Stimulated activated CD4-positive, alpha-beta T cell treated with anti-CD3 and anti-CD28 coated beads, Interleukin-4, amount 100 ng/mL, for 48 hours (primary cell): ENCODE results near the gene SERPINI1.

Experiments
- DNase-seq, 2 donors: peaks; one replicate each; pipeline ENCODE4 v3.0.0-alpha.2; 2020; ENCODE audit warnings: low read depth in 2 of 2

SERPINI1 gene

GRCh38 chr3:167734498-167735232 is 856 bp upstream of the SERPINI1 start, which contains the start of gene PDCD10:
PDCD10 (minus strand) TSS chr3:167734892; CDS start chr3:167720157, 14,735 bp downstream.
- peak; percentile 89 to 95 for DNase-seq

- no peak for DNase-seq
Observed at GRCh38 chr3:167736264-167736787, 805 bp downstream of the SERPINI1 start.

- DNase-seq: no peak
Observed at GRCh38 chr3:167736997-167737396, 1.5 kb downstream of the SERPINI1 start.

GRCh38 chr3:167738037-167738436 is 2.5 kb downstream of the SERPINI1 start:
- DNase-seq: no peak

GRCh38 chr3:167739190-167739810 is 3.8 kb downstream of the SERPINI1 start:
- DNase-seq: no peak

- no peak for DNase-seq
Observed at GRCh38 chr3:167740961-167741587, 5.6 kb downstream of the SERPINI1 start.

GRCh38 chr3:167742338-167742737 is 6.8 kb downstream of the SERPINI1 start:
- DNase-seq: no peak

GRCh38 chr3:167743799-167744198 is 8.3 kb downstream of the SERPINI1 start:
- no peak for DNase-seq

- no peak for DNase-seq
Observed at GRCh38 chr3:167749209-167749608, 13.7 kb downstream of the SERPINI1 start.

- no peak for DNase-seq
Observed at GRCh38 chr3:167749728-167750127, 14.2 kb downstream of the SERPINI1 start.

GRCh38 chr3:167750272-167750971 is 14.9 kb downstream of the SERPINI1 start:
- no peak for DNase-seq

GRCh38 chr3:167754049-167754448 is 18.5 kb downstream of the SERPINI1 start:
- no peak for DNase-seq

GRCh38 chr3:167761302-167761701 is 25.8 kb downstream of the SERPINI1 start:
- no peak for DNase-seq

GRCh38 chr3:167762296-167762695 is 26.8 kb downstream of the SERPINI1 start:
- DNase-seq: no peak

GRCh38 chr3:167772992-167773391 is 37.5 kb downstream of the SERPINI1 start:
- no peak for DNase-seq

GRCh38 chr3:167773584-167773983 is 38.1 kb downstream of the SERPINI1 start:
- DNase-seq: no peak

- no peak for DNase-seq
Observed at GRCh38 chr3:167776066-167776685, 40.7 kb downstream of the SERPINI1 start.

- DNase-seq: no peak
Observed at GRCh38 chr3:167777356-167777755, 41.8 kb downstream of the SERPINI1 start.

- no peak for DNase-seq
Observed at GRCh38 chr3:167780214-167780883, 44.8 kb downstream of the SERPINI1 start.

- no peak for DNase-seq
Observed at GRCh38 chr3:167783781-167784180, 48.3 kb downstream of the SERPINI1 start.

- no peak for DNase-seq
Observed at GRCh38 chr3:167785790-167786189, 50.3 kb downstream of the SERPINI1 start.
